ENCODE data around the gene RASL11A. TPM values are rescaled to one million over a fixed set of nuclear protein-coding genes. Genes with fewer than 3 reads are reported as not detected.
"Not testable (repeated sequence)": the region's sequence is repeated elsewhere in the genome, so short reads cannot be mapped to it uniquely, and the experiment has no call there.

The RASL11A gene
- total and polyA plus RNA-seq, 8 donors: 10.3 to 12.6 (median 12.2) TPM

- H3K27me3 ChIP-seq: no peaks in the 10 kb centered on the region
- no peak overlapping the region for H3K27ac ChIP-seq
- H3K4me1 ChIP-seq: no peaks in the 10 kb centered on the region
- H3K4me3 ChIP-seq: no peak overlapping the region
- DNase-seq: no peak
- ATAC-seq: no peak
- intact Hi-C loops (cut with DNase I): no loop called here
- no peaks in the 10 kb centered on the region for H3K36me3 ChIP-seq
- no peak for TF ChIP-seq CTCF (IDR thresholded peaks at IDR 0.05)
- H3K9me3 ChIP-seq: no peaks in the 10 kb centered on the region
Measured at GRCh38 chr13:27290715-27291114, 20.1 kb downstream of the RASL11A start.

- intact Hi-C loops (cut with DNase I); ATAC-seq; H3K9me3 ChIP-seq; H3K27ac ChIP-seq; H3K4me1 ChIP-seq; H3K4me3 ChIP-seq; H3K36me3 ChIP-seq; DNase-seq; H3K27me3 ChIP-seq: not testable (repeated sequence)
Measured at GRCh38 chr13:27291967-27292366, 21.3 kb downstream of the RASL11A start.

GRCh38 chr13:27293076-27293691 is 22.6 kb downstream of the RASL11A start:
- H3K4me1 ChIP-seq: no peaks in the 10 kb centered on the region
- H3K4me3 ChIP-seq: no peak overlapping the region
- DNase-seq: no peak
- no peaks in the 10 kb centered on the region for H3K36me3 ChIP-seq
- no peak overlapping the region for H3K27ac ChIP-seq
- intact Hi-C loops (cut with DNase I): no loop called here
- no peaks in the 10 kb centered on the region for H3K9me3 ChIP-seq
- no peak for ATAC-seq
- H3K27me3 ChIP-seq: no peaks in the 10 kb centered on the region
- TF ChIP-seq CTCF (IDR thresholded peaks at IDR 0.05): no peak

GRCh38 chr13:27293873-27294515 is 23.4 kb downstream of the RASL11A start:
- H3K9me3 ChIP-seq: no peaks in the 10 kb centered on the region
- H3K36me3 ChIP-seq: no peaks in the 10 kb centered on the region
- intact Hi-C loops (cut with DNase I): no loop called here
- no peak overlapping the region for H3K4me3 ChIP-seq
- TF ChIP-seq CTCF (IDR thresholded peaks at IDR 0.05): no peak
- no peak overlapping the region for H3K27ac ChIP-seq
- H3K27me3 ChIP-seq: no peaks in the 10 kb centered on the region
- no peaks in the 10 kb centered on the region for H3K4me1 ChIP-seq
- DNase-seq (no peak), ATAC-seq (no peak)

GRCh38 chr13:27295096-27295495 is 24.5 kb downstream of the RASL11A start:
- TF ChIP-seq CTCF (IDR thresholded peaks at IDR 0.05): no peak
- H3K4me3 ChIP-seq: no peak overlapping the region
- DNase-seq (no peak), ATAC-seq (no peak)
- intact Hi-C loops (cut with DNase I): no loop called here
- H3K9me3 ChIP-seq: no peaks in the 10 kb centered on the region
- H3K27me3 ChIP-seq: no peaks in the 10 kb centered on the region
- no peak overlapping the region for H3K27ac ChIP-seq
- no peaks in the 10 kb centered on the region for H3K4me1 ChIP-seq
- no peaks in the 10 kb centered on the region for H3K36me3 ChIP-seq

GRCh38 chr13:27295660-27296059 is 25.0 kb downstream of the RASL11A start:
- no peaks in the 10 kb centered on the region for H3K36me3 ChIP-seq
- H3K4me1 ChIP-seq: no peaks in the 10 kb centered on the region

More at GRCh38 chr13:27295660-27296059, 25.0 kb downstream of the RASL11A start:
- H3K4me3 ChIP-seq: no peak overlapping the region
- intact Hi-C loops (cut with DNase I): no loop called here
- no peak for ATAC-seq
- DNase-seq: no peak
- no peak for TF ChIP-seq CTCF (IDR thresholded peaks at IDR 0.05)
- H3K27me3 ChIP-seq: no peaks in the 10 kb centered on the region
- H3K27ac ChIP-seq: no peak overlapping the region
- H3K9me3 ChIP-seq: no peaks in the 10 kb centered on the region

All from left lung (tissue), 10 donors.